HCT116 (cell line): ENCODE data around the gene GFAP. TPM values are rescaled to one million over a fixed set of nuclear protein-coding genes. Genes with fewer than 3 reads are reported as not detected.

Experiments
- ATAC-seq: fragments of 200-7000 bp; cut with Tn5 transposase; 2 replicates; pipeline ENCODE4 v1.9.1; 2020; ENCODE audit warnings: mild to moderate bottlenecking, moderate library complexity
- BruUV-seq: library from RNA; stranded (reverse); fragments of 400-500 nt; replicated peaks from 2 replicates; lab custom pipeline; 2021; lab: Mats Ljungman, UMichigan
- CTCF ChIA-PET: fragments of 300-600 bp; sonication (Branson Sonifier 250); formaldehyde crosslinking; loops from one replicate; lab custom pipeline; 2021; ENCODE audit warnings: antibody characterized with exemption; lab: Charles Lee
- POLR2A ChIA-PET: fragments of 300-600, 350-600 bp; sonication (Branson Sonifier 250); formaldehyde crosslinking; loops from one replicate; lab custom pipeline; 2021; ENCODE audit warnings: antibody characterized with exemption; lab: Charles Lee
- RAD21 ChIA-PET, 2 experiments: fragments of 300-600 bp; sonication (Branson Sonifier 250); formaldehyde crosslinking; loops; one replicate each; lab custom pipeline; 2023; ENCODE audit warnings: low total read pairs in 2 of 2; ENCODE audit not compliant: uncharacterized antibody in 2 of 2, unreplicated experiment in 2 of 2, low non-redundant PET in 1 of 2; lab: Charles Lee
- DNase-seq: peaks from one replicate; pipeline ENCODE4 v3.0.0-alpha.2; 2010; ENCODE audit warnings: low read depth, low spot score
- H2AFZ ChIP-seq: fragments of 200-600 bp; shearing (Covaris generic), sonication (generic); 2 replicates; pipeline ENCODE4 v1.6.1; 2017; ENCODE audit warnings: low read depth, mixed run types, mixed read lengths, antibody characterized with exemption, low read length; ENCODE audit not compliant: poor library complexity, severe bottlenecking
- H3K27ac ChIP-seq: 2 replicates; pipeline ENCODE4 v1.5.1; 2012; ENCODE audit warnings: low read depth, low read length
- H3K27me3 ChIP-seq: fragments of 200-600 bp; sonication (generic); 2 replicates; pipeline ENCODE4 v1.6.1; 2016; ENCODE audit warnings: mixed run types, low read length, mixed read lengths; ENCODE audit not compliant: insufficient read depth
- H3K36me3 ChIP-seq, 2 experiments: fragments of 200-500 bp in 1 of 2; fragments of 200-600 bp in 1 of 2; sonication (Bioruptor generic) in 1 of 2; sonication (generic) in 1 of 2; 2 replicates each; pipeline versions ENCODE4 v1.5.1 to v1.6.1; 2014 to 2016; ENCODE audit warnings: low read length in 2 of 2, inconsistent platforms in 1 of 2, mixed read lengths in 1 of 2, mixed run types in 1 of 2; ENCODE audit not compliant: insufficient read depth in 2 of 2, control insufficient read depth in 1 of 2
- H3K4me1 ChIP-seq, 2 experiments: fragments of 200-600 bp in 1 of 2; sonication (generic) in 1 of 2; 2 replicates each; pipeline versions ENCODE4 v1.5.1 to v1.6.1; 2012 to 2017; ENCODE audit warnings: low read length in 2 of 2, inconsistent platforms in 1 of 2, mild to moderate bottlenecking in 1 of 2, mixed read lengths in 1 of 2, mixed run types in 1 of 2, moderate library complexity in 1 of 2; ENCODE audit not compliant: insufficient read depth in 2 of 2, control insufficient read depth in 1 of 2
- H3K4me2 ChIP-seq: fragments of 200-600 bp; sonication (generic); 2 replicates; pipeline ENCODE4 v1.6.1; 2017; ENCODE audit warnings: mixed run types, low read length, mixed read lengths
- H3K4me3 ChIP-seq, 2 experiments: fragments of 200-600 bp in 1 of 2; sonication (generic) in 1 of 2; replicated peaks in 1 of 2; 2 replicates each; pipeline ENCODE4 v1.5.1; 2011 to 2016; ENCODE audit warnings: low read length in 2 of 2, control low read depth in 1 of 2, low read depth in 1 of 2, mild to moderate bottlenecking in 1 of 2, mixed read lengths in 1 of 2, mixed run types in 1 of 2
- H3K79me2 ChIP-seq: fragments of 200-600 bp; sonication (generic); 2 replicates; pipeline ENCODE4 v1.6.1; 2017; ENCODE audit warnings: mild to moderate bottlenecking, mixed run types, low read length, moderate library complexity, mixed read lengths; ENCODE audit not compliant: insufficient read depth
- H3K9ac ChIP-seq: fragments of 200-600 bp; sonication (generic); 2 replicates; pipeline ENCODE4 v1.6.1; 2016; ENCODE audit warnings: low read length, mixed read lengths
- H3K9me2 ChIP-seq: fragments of 200-600 bp; sonication (generic), shearing (Covaris generic); 2 replicates; pipeline ENCODE4 v1.6.1; 2017; ENCODE audit warnings: mixed run types, mild to moderate bottlenecking, moderate library complexity; ENCODE audit not compliant: insufficient read depth
- H3K9me3 ChIP-seq, 2 experiments: fragments of 200-500 bp in 1 of 2; fragments of 200-600 bp in 1 of 2; sonication (Bioruptor generic) in 1 of 2; sonication (generic) in 1 of 2; 2 replicates each; pipeline ENCODE4 v1.6.1; 2014 to 2017; ENCODE audit warnings: low read length in 2 of 2, mixed read lengths in 2 of 2, inconsistent platforms in 1 of 2, low read depth in 1 of 2, mild to moderate bottlenecking in 1 of 2, mixed run types in 1 of 2, moderate library complexity in 1 of 2; ENCODE audit not compliant: control insufficient read depth in 1 of 2, insufficient read depth in 1 of 2
- H4K20me1 ChIP-seq: fragments of 200-600 bp; sonication (generic), shearing (Covaris generic); 2 replicates; pipeline ENCODE4 v1.6.1; 2017; ENCODE audit warnings: mixed run types, mild to moderate bottlenecking, moderate library complexity; ENCODE audit not compliant: insufficient read depth
- CTCF ChIP-seq, 3 experiments: fragments of 200-600 bp in 1 of 3; sonication (generic) in 1 of 3; IDR thresholded peaks in 2 of 3; conservative IDR thresholded peaks in 1 of 3; 2 replicates each; pipeline ENCODE4 v1.5.1; 2012 to 2017; ENCODE audit warnings: low read depth in 2 of 3, low read length in 2 of 3, antibody characterized with exemption in 1 of 3, borderline replicate concordance in 1 of 3, control low read depth in 1 of 3, mild to moderate bottlenecking in 1 of 3, mixed read lengths in 1 of 3, mixed run types in 1 of 3, moderate library complexity in 1 of 3; ENCODE audit not compliant: insufficient read depth in 1 of 3
- EZH2 ChIP-seq: fragments of 200-600 bp; sonication (generic); IDR thresholded peaks from 2 replicates; pipeline ENCODE4 v1.6.1; 2017; ENCODE audit warnings: antibody characterized with exemption, mixed run types
- FOSL1 ChIP-seq: IDR thresholded peaks from 2 replicates; pipeline ENCODE4 v1.6.1; 2012; ENCODE audit warnings: low read depth
- JUND ChIP-seq: IDR thresholded peaks from 2 replicates; pipeline ENCODE4 v1.6.1; 2012
- SRF ChIP-seq: IDR thresholded peaks from 2 replicates; pipeline ENCODE4 v1.6.1; 2012; ENCODE audit warnings: low read depth
- TCF7L2 ChIP-seq: IDR thresholded peaks from 2 replicates; pipeline ENCODE4 v1.7.0; 2011; ENCODE audit warnings: borderline replicate concordance, inconsistent platforms; ENCODE audit not compliant: insufficient read depth, insufficient read length; ENCODE audit errors: extremely low read depth
- ZBTB33 ChIP-seq: IDR thresholded peaks from 2 replicates; pipeline ENCODE4 v1.6.1; 2011; ENCODE audit warnings: mild to moderate bottlenecking, low read length, moderate library complexity; ENCODE audit not compliant: insufficient replicate concordance; ENCODE audit errors: extremely low read depth
- intact Hi-C: fragments of 100-400 bp; cut with micrococcal nuclease; formaldehyde crosslinking; loops from 2 replicates; pipeline ENCODE4 v1.10.0; 2022
- total RNA-seq: library from RNA; stranded (reverse); gene quantifications from one replicate; pipeline ENCODE4 v1.2.1, GENCODE V29; 2021; ENCODE audit not compliant: unreplicated experiment

Gene GFAP
- total RNA-seq, 1 experiment from 2014 or later: not detected

- Histone ChIP-seq H3K4me3 (no peak overlapping the region), H3K36me3 (peaks cover 44 to 63% of the 10 kb centered on the region in 2 experiments), H4K20me1 (no peaks in the 10 kb centered on the region; the same call in 1 of the 2 replicates)
- POLR2A ChIA-PET: no interaction called here
- RAD21 ChIA-PET: no interaction called here
- intact Hi-C loops: no loop called here
- TF ChIP-seq ZBTB33: no peak
- TF ChIP-seq SRF: no peak
- TF ChIP-seq CTCF (IDR thresholded peaks at IDR 0.05 in 2 of 3, conservative IDR thresholded peaks at IDR 0.05 in 1 of 3; ENCODE audit: borderline replicate concordance in 1 of 3, insufficient read depth in 1 of 3, low read depth in 2 of 3, low read length in 2 of 3): no peak
- TF ChIP-seq JUND: no peak
- no peak for TF ChIP-seq FOSL1
- no peak for TF ChIP-seq EZH2
- TF ChIP-seq TCF7L2: no peak
- TF ChIP-seq, all 23 proteins: peak for 0
- no peaks in the 10 kb centered on the region for H3K9me3 ChIP-seq
- DNase-seq (no peak), ATAC-seq (no peak)
- CTCF ChIA-PET: interaction anchor here (0.9 to 5.9 kb wide), 3 partner anchors 11 to 92 kb away, joined by 3 to 52 read pairs (median 4); no protein-coding TSS in a partner anchor
- BruUV-seq: no TSS peak
- no peak overlapping the region for H3K27ac ChIP-seq
- H3K9ac ChIP-seq: no peak overlapping the region
- H3K4me2 ChIP-seq: no peak overlapping the region
- H3K79me2 ChIP-seq: no peaks in the 10 kb centered on the region
- H3K4me1 ChIP-seq: no peaks in the 10 kb centered on the region
- H2AFZ ChIP-seq: no peak overlapping the region
- H3K27me3 ChIP-seq: no peaks in the 10 kb centered on the region
- no peaks in the 10 kb centered on the region for H3K9me2 ChIP-seq
These were observed 47.5 kb downstream of the GFAP start for GRCh38 chr17:44867841-44868240.
